HEK293 (cell line): ENCODE results near the gene NAT8.

Experiments used
- CTCF ChIA-PET: fragments of 350-600 bp; formaldehyde crosslinking; extraction: SDS; loops from one replicate; lab custom pipeline; 2021; ENCODE audit warnings: antibody characterized with exemption; lab: Yijun Ruan, JAX
- POLR2A ChIA-PET: fragments of 300-600 bp; formaldehyde crosslinking; extraction: SDS; loops from one replicate; lab custom pipeline; 2020; ENCODE audit warnings: antibody characterized with exemption, inconsistent platforms; lab: Yijun Ruan, JAX
- H3K27ac ChIP-seq: fragments of 200-500 bp; sonication (Bioruptor generic); 2 replicates; pipeline ENCODE4 v1.5.1; 2014; ENCODE audit warnings: low read depth, low read length, control low read depth, inconsistent platforms; ENCODE audit errors: extremely low read depth
- H3K36me3 ChIP-seq, 2 experiments: fragments of 200-500 bp in 1 of 2; sonication (Bioruptor generic) in 1 of 2; 1 replicate in 1 of 2; 2 replicates in 1 of 2; pipeline ENCODE4 v1.5.1; 2014 to 2017; ENCODE audit warnings: inconsistent platforms in 2 of 2, low read length in 2 of 2; ENCODE audit not compliant: control insufficient read depth in 2 of 2, insufficient read depth in 1 of 2
- H3K4me1 ChIP-seq: fragments of 200-500 bp; sonication (Bioruptor generic); 2 replicates; pipeline ENCODE4 v1.5.1; 2014; ENCODE audit warnings: mild to moderate bottlenecking, low read length, inconsistent platforms; ENCODE audit not compliant: control insufficient read depth, insufficient read depth
- H3K4me3 ChIP-seq: 2 replicates; pipeline ENCODE4 v1.5.1; 2011; ENCODE audit warnings: low read depth, mild to moderate bottlenecking, control low read depth, low read length, moderate library complexity
- H3K9me3 ChIP-seq: fragments of 200-500 bp; sonication (Bioruptor generic); 2 replicates; pipeline ENCODE4 v1.5.1; 2014; ENCODE audit warnings: low read depth, low read length, inconsistent platforms; ENCODE audit not compliant: control insufficient read depth, insufficient read depth
- ZNF10 ChIP-seq: fragments of 450-650 bp; formaldehyde crosslinking; IDR thresholded peaks from 2 replicates; pipeline ENCODE4 v1.5.1; 2017; ENCODE audit warnings: missing biosample characterization, missing genetic modification characterization
- ZNF132 ChIP-seq: fragments of 450-650 bp; formaldehyde crosslinking; IDR thresholded peaks from 2 replicates; pipeline ENCODE4 v1.5.1; 2017; ENCODE audit warnings: missing biosample characterization, missing genetic modification characterization, borderline replicate concordance
- ZNF350 ChIP-seq: fragments of 450-650 bp; formaldehyde crosslinking; IDR thresholded peaks from 2 replicates; pipeline ENCODE4 v1.5.0; 2017; ENCODE audit warnings: missing biosample characterization, mild to moderate bottlenecking, missing genetic modification characterization
- ZNF585B ChIP-seq: fragments of 450-650 bp; formaldehyde crosslinking; IDR thresholded peaks from 2 replicates; pipeline ENCODE4 v1.5.1; 2016; ENCODE audit warnings: missing biosample characterization, missing genetic modification characterization
- ZNF843 ChIP-seq: fragments of 450-650 bp; formaldehyde crosslinking; IDR thresholded peaks from 2 replicates; pipeline ENCODE4 v1.5.1; 2016; ENCODE audit warnings: missing biosample characterization, missing genetic modification characterization
- TF ChIP-seq, protein P1 (sequence below): fragments of 450-650 bp; formaldehyde crosslinking; IDR thresholded peaks from 2 replicates; pipeline ENCODE4 v1.5.1; 2016; ENCODE audit warnings: missing biosample characterization, missing genetic modification characterization
- TF ChIP-seq, protein P2 (sequence below): fragments of 450-650 bp; formaldehyde crosslinking; IDR thresholded peaks from 2 replicates; pipeline ENCODE4 v1.5.1; 2017; ENCODE audit warnings: missing biosample characterization, missing genetic modification characterization
- TF ChIP-seq, protein P3 (sequence below): fragments of 450-650 bp; formaldehyde crosslinking; IDR thresholded peaks from 2 replicates; pipeline ENCODE4 v1.5.1; 2016; ENCODE audit warnings: missing biosample characterization, missing genetic modification characterization
- TF ChIP-seq, protein P4 (sequence below): fragments of 450-650 bp; formaldehyde crosslinking; IDR thresholded peaks from 2 replicates; pipeline ENCODE4 v1.5.1; 2016; ENCODE audit warnings: missing biosample characterization, missing genetic modification characterization

Gene NAT8

GRCh38 chr2:73594251-73594650, 48.0 kb downstream of the NAT8 start:
- ChIA-PET CTCF (no interaction called here), POLR2A (no interaction called here)
- TF ChIP-seq, protein P1, sequence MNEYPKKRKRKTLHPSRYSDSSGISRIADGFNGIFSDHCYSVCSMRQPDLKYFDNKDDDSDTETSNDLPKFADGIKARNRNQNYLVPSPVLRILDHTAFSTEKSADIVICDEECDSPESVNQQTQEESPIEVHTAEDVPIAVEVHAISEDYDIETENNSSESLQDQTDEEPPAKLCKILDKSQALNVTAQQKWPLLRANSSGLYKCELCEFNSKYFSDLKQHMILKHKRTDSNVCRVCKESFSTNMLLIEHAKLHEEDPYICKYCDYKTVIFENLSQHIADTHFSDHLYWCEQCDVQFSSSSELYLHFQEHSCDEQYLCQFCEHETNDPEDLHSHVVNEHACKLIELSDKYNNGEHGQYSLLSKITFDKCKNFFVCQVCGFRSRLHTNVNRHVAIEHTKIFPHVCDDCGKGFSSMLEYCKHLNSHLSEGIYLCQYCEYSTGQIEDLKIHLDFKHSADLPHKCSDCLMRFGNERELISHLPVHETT (tag by site-specific recombination), result no peak
- TF ChIP-seq ZNF843 (tag by site-specific recombination) (no peak), ZNF10 (tag by site-specific recombination) (no peak), ZNF585B (no peak), ZNF350 (tag by site-specific recombination) (no peak)
- TF ChIP-seq, protein P2, sequence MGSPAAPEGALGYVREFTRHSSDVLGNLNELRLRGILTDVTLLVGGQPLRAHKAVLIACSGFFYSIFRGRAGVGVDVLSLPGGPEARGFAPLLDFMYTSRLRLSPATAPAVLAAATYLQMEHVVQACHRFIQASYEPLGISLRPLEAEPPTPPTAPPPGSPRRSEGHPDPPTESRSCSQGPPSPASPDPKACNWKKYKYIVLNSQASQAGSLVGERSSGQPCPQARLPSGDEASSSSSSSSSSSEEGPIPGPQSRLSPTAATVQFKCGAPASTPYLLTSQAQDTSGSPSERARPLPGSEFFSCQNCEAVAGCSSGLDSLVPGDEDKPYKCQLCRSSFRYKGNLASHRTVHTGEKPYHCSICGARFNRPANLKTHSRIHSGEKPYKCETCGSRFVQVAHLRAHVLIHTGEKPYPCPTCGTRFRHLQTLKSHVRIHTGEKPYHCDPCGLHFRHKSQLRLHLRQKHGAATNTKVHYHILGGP (tag by site-specific recombination), result no peak
- TF ChIP-seq, protein P3, sequence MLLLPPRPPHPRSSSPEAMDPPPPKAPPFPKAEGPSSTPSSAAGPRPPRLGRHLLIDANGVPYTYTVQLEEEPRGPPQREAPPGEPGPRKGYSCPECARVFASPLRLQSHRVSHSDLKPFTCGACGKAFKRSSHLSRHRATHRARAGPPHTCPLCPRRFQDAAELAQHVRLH (tag by site-specific recombination), result no peak
- TF ChIP-seq, protein P4, sequence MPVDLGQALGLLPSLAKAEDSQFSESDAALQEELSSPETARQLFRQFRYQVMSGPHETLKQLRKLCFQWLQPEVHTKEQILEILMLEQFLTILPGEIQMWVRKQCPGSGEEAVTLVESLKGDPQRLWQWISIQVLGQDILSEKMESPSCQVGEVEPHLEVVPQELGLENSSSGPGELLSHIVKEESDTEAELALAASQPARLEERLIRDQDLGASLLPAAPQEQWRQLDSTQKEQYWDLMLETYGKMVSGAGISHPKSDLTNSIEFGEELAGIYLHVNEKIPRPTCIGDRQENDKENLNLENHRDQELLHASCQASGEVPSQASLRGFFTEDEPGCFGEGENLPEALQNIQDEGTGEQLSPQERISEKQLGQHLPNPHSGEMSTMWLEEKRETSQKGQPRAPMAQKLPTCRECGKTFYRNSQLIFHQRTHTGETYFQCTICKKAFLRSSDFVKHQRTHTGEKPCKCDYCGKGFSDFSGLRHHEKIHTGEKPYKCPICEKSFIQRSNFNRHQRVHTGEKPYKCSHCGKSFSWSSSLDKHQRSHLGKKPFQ (tag by site-specific recombination), result no peak
- H3K4me1 ChIP-seq, result no peaks in the 10 kb centered on the region
- no peak overlapping the region for H3K4me3 ChIP-seq
- H3K36me3 ChIP-seq, result peaks cover 0 to 3% of the 10 kb centered on the region in 2 experiments; a peak in 1 of 3 replicates
- H3K9me3 ChIP-seq, result no peaks in the 10 kb centered on the region
- H3K27ac ChIP-seq, result no peak overlapping the region

- CTCF ChIA-PET, result no interaction called here
- no peak overlapping the region for H3K4me3 ChIP-seq
- no peak for TF ChIP-seq ZNF132 (tag by site-specific recombination)
- no peaks in the 10 kb centered on the region for H3K4me1 ChIP-seq
- no peak overlapping the region for H3K27ac ChIP-seq
- POLR2A ChIA-PET, result no interaction called here
- H3K9me3 ChIP-seq, result no peaks in the 10 kb centered on the region
- H3K36me3 ChIP-seq, result peaks cover 0 to 3% of the 10 kb centered on the region in 2 experiments; a peak in 1 of 3 replicates
Observed at GRCh38 chr2:73593680-73594079, 48.5 kb downstream of the NAT8 start.
